ENCODE data around the gene RIOK1. TPM values are rescaled to one million over a fixed set of nuclear protein-coding genes. Genes with fewer than 3 reads are reported as not detected.

RIOK1 gene
- total RNA-seq, 1 donor from 2014 or later, result 36.4 TPM

DNA sequence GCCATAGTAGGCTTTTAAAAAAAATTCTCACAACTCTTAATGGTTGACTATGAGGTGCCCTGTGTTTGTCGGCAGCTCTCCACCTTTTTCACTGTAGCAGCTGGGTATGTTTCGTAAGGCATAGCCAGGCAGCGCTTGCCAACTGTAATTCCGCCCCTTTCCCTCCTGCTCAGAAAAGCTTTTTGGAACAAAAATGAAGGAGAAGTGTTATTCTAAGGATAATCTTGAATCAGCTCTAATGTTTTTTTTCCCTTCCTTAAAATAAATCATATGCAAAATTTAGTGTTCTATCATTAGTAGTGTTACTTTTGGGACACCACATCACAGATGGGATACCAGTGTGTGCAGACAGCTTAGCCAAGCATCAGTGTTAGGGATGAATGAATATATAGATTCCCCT, 21.2 kb downstream of the RIOK1 start:
- DNase-seq, result no peak

GRCh38 chr6:7411328-7411727, 21.7 kb downstream of the RIOK1 start:
- no peak for DNase-seq

DNA sequence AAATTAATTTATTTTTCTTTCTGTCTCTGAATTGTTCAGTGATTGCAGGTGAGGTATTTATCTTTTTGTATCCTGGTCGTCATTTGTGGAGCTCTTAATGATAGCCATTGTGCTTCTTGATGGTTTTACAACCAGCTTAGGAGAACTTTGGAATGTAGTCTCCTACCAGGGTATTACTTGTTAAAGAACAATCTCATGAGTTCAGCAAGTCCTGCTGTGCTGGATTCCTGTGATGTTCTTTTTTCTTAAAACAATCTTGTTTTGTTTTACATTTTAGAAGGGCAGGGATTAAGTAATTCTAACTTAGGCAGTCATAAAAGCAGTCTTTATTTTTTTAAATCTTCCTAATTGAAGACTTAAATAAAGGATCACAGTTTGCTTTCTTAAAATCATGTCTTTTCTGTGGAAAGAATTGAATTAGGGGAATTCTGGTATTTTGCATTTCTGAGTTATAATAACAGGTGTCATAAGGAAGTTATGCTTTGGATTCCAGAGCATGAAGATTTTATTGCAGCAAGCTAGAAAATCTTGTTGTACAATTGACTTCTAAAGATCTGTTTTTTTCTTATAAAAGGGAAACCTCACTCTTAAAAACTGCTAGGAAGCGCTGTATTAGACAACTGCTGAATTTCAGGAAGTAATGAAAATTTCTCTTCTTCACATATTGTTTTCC, 23.7 kb downstream of the RIOK1 start:
- no peak for DNase-seq

GRCh38 chr6:7414811-7415210, 25.2 kb downstream of the RIOK1 start:
- DNase-seq, result no peak

GRCh38 chr6:7417684-7418083, 28.1 kb downstream of the RIOK1 start:
- peak; percentile 17 for DNase-seq

DNA sequence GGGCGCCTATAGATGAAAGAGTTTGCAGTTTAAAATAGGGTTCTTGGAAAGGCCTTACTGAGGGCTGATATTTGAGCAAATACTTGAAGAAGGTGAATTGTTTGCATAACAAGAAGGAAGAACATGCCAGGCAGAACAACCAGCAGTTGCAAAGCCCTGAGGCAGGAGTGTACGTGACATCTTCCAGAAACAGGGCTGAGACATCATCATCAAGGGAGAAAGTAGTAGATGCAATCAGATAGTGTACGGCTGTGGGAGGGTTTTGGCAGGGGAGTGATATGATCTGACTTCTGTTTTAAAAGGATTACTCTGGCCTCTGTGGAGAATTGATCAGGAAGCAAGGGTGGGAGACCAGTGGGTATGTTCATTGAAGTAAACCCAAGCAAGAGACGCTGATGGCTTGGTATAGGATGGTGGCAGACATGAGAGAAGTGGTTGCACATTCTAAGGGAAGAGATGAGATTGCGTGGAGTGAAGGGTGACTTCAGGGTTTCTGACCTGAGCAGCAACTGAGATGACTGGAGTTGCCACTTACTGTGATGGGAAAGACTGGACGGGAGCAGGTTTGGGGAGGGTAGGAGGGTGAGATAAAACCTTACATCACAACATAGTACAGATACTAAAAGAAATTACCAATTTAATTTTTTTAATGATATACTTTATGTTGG, 28.8 kb downstream of the RIOK1 start:
- DNase-seq, result peak; percentile 51

DNA sequence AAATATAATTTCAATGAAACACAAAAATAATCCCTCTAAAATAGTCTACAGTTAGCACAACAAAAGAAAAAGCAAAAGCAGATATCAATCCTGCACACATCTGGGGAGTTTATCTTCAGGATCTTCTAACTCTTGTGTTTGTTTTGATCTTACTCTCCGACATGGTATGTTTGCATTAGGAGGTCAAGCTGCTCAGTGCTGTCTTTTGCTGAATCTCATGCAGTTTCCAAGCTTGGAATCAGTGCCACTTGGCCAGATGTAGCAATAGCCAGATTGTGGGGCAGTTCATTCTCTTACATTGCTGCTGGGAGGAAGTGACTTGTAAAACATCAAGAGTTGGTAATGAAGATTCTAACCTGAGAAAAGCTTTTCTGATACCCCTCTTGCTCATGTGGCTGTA, 29.5 kb downstream of the RIOK1 start:
- DNase-seq, result no peak

- DNase-seq, result no peak
Observed at GRCh38 chr6:7421066-7421465, 31.5 kb downstream of the RIOK1 start.

GRCh38 chr6:7424058-7424457, 34.5 kb downstream of the RIOK1 start:
- no peak for DNase-seq

- peak; percentile 17 for DNase-seq
Observed at GRCh38 chr6:7424967-7425807, 35.6 kb downstream of the RIOK1 start.

DNA sequence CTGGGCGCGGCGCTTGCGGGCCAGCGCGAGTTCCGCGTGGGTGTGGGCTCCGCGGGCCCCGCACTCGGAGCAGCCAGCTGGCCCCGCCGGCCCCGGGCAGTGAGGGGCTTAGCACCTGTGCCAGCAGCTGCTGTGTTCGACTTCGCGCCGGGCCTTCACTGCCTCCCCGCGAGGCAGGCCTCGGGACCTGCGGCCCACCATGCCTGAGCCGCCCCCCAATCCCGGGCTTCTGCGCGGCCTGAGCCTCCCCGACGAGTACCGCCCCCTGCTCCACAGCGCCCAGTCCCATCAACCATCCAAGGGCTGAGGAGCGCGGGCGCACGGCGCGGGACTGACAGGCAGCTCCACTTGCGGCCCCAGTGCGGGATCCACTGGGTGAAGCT, 36.2 kb downstream of the RIOK1 start:
- DNase-seq, result no peak

DNA sequence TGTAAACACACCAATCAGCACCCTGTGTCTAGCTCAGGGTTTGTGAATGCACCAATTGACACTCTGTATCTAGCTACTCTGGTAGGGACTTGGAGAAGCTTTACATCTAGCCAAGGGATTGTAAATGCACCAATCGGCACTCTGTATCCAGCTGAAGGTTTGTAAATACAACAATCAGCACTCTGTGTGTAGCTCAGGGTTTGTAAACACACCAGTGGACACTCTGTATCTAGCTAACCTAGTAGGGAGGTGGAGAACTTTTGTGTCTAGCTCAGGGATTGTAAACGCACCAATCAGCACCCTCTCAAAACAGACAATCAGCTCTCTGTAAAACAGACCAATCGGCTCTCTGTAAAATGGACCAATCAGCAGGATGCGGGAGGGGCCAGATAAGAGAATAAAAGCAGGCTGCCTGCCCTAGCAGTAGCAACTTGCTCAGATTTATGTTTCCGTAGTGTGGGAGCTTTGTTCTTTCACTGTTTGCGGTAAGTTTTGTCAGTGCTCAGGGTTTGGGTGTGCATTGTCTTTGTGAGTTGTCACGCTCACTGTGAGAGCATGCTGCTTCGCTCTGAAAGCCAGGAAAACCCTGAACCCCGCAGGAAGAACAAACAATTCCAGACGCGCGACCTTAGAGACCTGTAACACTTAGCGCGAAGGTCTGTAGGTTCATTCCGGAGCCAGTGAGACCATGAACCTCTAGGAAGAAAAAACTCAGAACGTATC, 37.0 kb downstream of the RIOK1 start:
- DNase-seq, result no peak

DNA sequence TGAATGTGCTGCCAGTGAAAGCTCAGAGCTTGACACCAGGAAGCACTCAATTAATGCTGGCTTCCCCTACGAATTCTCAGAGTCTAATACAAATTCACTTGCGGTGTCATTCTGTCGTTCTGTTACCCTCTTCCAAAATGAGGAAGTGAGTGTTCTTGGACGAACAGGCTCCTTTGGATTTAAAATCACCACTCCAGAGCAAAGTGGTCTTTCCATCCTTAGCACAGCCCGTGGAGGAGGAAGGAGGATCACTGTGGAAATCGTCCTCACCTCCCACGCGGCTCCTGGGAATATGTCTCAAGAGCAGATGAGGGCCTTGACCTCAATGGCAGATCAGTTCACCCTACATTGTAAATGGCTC, 41.7 kb downstream of the RIOK1 start:
- no peak for DNase-seq

GRCh38 chr6:7431674-7432390, 42.2 kb downstream of the RIOK1 start:
- peak; percentile 33 for DNase-seq

DNA sequence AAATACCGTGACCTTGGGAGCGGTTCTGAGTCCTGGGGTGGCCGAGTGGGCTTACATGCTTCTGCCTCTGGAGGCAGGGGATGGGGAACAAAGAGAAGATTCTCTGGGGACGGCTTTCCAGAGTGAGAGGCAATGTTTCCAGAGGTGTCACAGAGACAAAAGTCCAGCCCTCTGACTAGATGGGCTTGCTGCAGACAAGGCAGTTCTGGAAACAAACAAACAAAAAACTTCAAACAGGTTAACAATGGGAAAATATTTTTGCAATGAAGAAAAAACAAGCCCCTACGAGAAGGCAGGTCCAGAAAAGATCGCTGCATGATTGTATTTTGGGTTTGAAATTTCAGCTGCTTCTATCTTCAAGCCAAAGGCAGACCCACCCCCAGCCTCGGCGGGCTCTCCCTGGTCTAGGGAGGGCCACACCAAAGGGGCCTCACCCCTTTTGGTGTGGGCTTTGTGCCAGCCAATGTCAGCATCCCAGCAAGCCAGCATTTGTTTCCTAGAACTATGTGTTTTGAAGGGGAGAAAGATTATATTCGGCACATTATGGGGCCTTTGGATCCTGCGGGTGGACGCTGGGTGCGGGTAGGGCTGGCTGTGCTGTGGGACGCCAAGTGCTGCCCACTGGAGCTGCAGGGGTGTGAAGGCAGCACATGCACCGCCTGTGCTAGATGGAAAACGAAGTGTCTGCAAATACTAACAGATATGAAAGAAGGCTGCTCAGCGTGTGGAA, 42.9 kb downstream of the RIOK1 start:
- peak; percentile 16 for DNase-seq

- DNase-seq, result peak; percentile 19
Observed at GRCh38 chr6:7433121-7433617, 43.6 kb downstream of the RIOK1 start.

DNA sequence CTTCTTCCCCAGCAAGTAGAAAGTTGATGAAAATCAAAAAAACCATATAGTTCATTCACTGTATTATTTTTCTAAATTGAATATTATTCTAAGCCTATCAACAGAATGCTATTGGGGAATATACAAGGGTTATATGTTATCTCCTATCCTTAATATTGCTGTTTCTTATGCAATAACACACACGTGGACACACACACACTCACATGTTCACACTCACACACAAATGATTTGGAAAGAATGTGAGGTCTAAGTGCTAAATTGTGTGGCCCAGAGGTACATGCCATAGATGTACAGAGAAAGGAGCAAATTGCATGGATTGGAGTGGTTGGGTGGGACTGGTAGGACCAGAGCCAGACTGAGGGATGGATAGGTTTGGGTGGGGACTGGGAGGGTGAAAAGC, 45.1 kb downstream of the RIOK1 start:
- DNase-seq, result no peak

GRCh38 chr6:7438011-7438410, 48.4 kb downstream of the RIOK1 start:
- no peak for DNase-seq

- DNase-seq, result no peak
Observed at GRCh38 chr6:7439228-7439627, 49.6 kb downstream of the RIOK1 start.

DNA sequence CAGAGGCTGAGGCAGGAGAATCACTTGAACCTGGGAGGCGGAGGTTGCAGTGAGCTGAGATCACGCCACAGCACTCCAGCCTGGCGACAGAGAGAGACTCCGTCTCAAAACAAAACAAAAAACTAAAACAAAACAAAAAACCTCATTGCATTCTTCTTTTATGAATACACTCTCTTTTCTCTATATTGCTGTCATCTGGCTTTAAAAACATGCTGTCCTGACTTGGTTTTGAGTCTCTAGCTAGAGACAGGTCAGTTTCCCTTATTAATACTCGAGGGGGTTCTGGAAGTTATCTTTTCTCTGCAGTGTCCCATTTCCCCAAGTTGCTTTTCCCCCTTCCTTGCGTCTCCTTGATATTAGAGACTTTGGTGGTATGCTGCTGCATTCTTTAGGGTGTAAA, 50.9 kb downstream of the RIOK1 start:
- no peak for DNase-seq

Data from tongue (tissue), 2 donors.